Hepatocyte (in vitro differentiated cells): ENCODE results near the gene CSMD2.

Experiments
- EZH2phosphoT487 ChIP-seq: fragments of 200-600 bp; sonication (generic); IDR thresholded peaks from one replicate; pipeline ENCODE4 v1.6.1; 2018; ENCODE audit warnings: antibody characterized with exemption, mild to moderate bottlenecking, low read depth, moderate library complexity; ENCODE audit not compliant: unreplicated experiment, severe bottlenecking
- TF ChIP-seq, protein P1 (sequence below): fragments of 200-600 bp; sonication (generic); IDR thresholded peaks from 2 replicates; pipeline ENCODE4 v1.5.1; 2016; ENCODE audit warnings: antibody characterized with exemption, mild to moderate bottlenecking; ENCODE audit not compliant: poor library complexity

- TF ChIP-seq, protein P1, sequence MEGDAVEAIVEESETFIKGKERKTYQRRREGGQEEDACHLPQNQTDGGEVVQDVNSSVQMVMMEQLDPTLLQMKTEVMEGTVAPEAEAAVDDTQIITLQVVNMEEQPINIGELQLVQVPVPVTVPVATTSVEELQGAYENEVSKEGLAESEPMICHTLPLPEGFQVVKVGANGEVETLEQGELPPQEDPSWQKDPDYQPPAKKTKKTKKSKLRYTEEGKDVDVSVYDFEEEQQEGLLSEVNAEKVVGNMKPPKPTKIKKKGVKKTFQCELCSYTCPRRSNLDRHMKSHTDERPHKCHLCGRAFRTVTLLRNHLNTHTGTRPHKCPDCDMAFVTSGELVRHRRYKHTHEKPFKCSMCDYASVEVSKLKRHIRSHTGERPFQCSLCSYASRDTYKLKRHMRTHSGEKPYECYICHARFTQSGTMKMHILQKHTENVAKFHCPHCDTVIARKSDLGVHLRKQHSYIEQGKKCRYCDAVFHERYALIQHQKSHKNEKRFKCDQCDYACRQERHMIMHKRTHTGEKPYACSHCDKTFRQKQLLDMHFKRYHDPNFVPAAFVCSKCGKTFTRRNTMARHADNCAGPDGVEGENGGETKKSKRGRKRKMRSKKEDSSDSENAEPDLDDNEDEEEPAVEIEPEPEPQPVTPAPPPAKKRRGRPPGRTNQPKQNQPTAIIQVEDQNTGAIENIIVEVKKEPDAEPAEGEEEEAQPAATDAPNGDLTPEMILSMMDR, result no peak
- no peak for TF ChIP-seq EZH2phosphoT487
Measured at GRCh38 chr1:34050709-34051485, 114.1 kb downstream of the CSMD2 start.
